Subcutaneous abdominal adipose tissue (tissue), 5 donors: ENCODE data around the gene PCSK5.

Experiments used
- H3K27ac ChIP-seq: one replicate; pipeline ENCODE4 v1.7.0; 2013; ENCODE audit warnings: low read depth, mild to moderate bottlenecking, inconsistent platforms, low read length, moderate library complexity
- H3K27me3 ChIP-seq, 5 donors: one replicate each; pipeline ENCODE4 v1.7.0; 2013; ENCODE audit warnings: low read length in 5 of 5, inconsistent platforms in 1 of 5; ENCODE audit not compliant: control insufficient read depth in 5 of 5, insufficient read depth in 4 of 5
- H3K36me3 ChIP-seq, 5 donors: one replicate each; pipeline ENCODE4 v1.7.0; 2013; ENCODE audit warnings: low read length in 5 of 5; ENCODE audit not compliant: control insufficient read depth in 5 of 5, insufficient read depth in 5 of 5
- H3K4me1 ChIP-seq, 5 donors: one replicate each; pipeline ENCODE4 v1.7.0; 2013; ENCODE audit warnings: low read length in 5 of 5, mild to moderate bottlenecking in 3 of 5, moderate library complexity in 1 of 5; ENCODE audit not compliant: control insufficient read depth in 5 of 5, insufficient read depth in 5 of 5
- H3K4me3 ChIP-seq, 5 donors: one replicate each; pipeline ENCODE4 v1.7.0; 2013; ENCODE audit warnings: low read length in 5 of 5, low read depth in 1 of 5
- H3K9ac ChIP-seq, 5 donors: one replicate each; pipeline ENCODE4 v1.7.0; 2013; ENCODE audit warnings: low read length in 5 of 5, mild to moderate bottlenecking in 4 of 5, moderate library complexity in 3 of 5
- H3K9me3 ChIP-seq, 5 donors: one replicate each; pipeline ENCODE4 v1.7.0; 2013; ENCODE audit warnings: low read length in 5 of 5; ENCODE audit not compliant: control insufficient read depth in 5 of 5
- donor health status: healthy.
- donor health status: healthy.
- donor health status: healthy.
- donor health status: healthy.
- donor health status: healthy.

The PCSK5 gene

GRCh38 chr9:76349865-76350264 lies 459.4 kb downstream of the PCSK5 start:
- no peaks in the 10 kb centered on the region for H3K9me3 ChIP-seq
- no peak overlapping the region for H3K9ac ChIP-seq
- no peak overlapping the region for H3K4me3 ChIP-seq
- H3K27me3 ChIP-seq, result no peaks in the 10 kb centered on the region
- no peaks in the 10 kb centered on the region for H3K36me3 ChIP-seq
- no peak overlapping the region for H3K27ac ChIP-seq
- H3K4me1 ChIP-seq, result no peaks in the 10 kb centered on the region

GRCh38 chr9:76351006-76351405 lies 460.5 kb downstream of the PCSK5 start:
- Histone ChIP-seq H3K27me3 (no peaks in the 10 kb centered on the region), H3K9me3 (no peaks in the 10 kb centered on the region), H3K36me3 (no peaks in the 10 kb centered on the region), H3K4me1 (no peaks in the 10 kb centered on the region), H3K27ac (no peak overlapping the region), H3K4me3 (no peak overlapping the region), H3K9ac (no peak overlapping the region)

GRCh38 chr9:76352026-76352620 lies 461.6 kb downstream of the PCSK5 start:
- no peak overlapping the region for H3K4me3 ChIP-seq

DNA sequence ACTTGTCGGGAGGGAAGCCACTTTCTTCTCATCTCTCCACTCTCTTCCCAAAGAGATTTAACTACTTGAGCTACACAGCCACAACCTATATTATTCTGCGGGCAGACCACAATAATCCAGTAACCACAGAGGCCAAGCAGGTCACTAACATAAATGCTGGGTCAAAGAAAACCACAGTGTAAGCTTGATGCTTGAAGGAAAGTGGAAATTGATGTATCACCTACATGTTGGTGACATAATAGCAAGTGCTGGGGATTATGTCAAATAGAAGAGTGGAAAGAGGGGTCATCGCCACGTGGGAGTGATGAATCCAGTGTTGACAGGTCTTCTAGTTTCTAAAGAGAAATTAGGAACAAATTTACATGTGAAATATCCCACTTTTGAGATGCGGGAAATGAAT lies 462.8 kb downstream of the PCSK5 start:
- Histone ChIP-seq H3K4me3 (no peak overlapping the region), H3K4me1 (no peaks in the 10 kb centered on the region), H3K27me3 (no peaks in the 10 kb centered on the region), H3K27ac (no peak overlapping the region), H3K9me3 (no peaks in the 10 kb centered on the region), H3K9ac (no peak overlapping the region), H3K36me3 (no peaks in the 10 kb centered on the region)

More at GRCh38 chr9:76352026-76352620, 461.6 kb downstream of the PCSK5 start:
- H3K9me3 ChIP-seq, result no peaks in the 10 kb centered on the region
- H3K27ac ChIP-seq, result no peak overlapping the region
- no peaks in the 10 kb centered on the region for H3K27me3 ChIP-seq
- no peak overlapping the region for H3K9ac ChIP-seq
- H3K4me1 ChIP-seq, result no peaks in the 10 kb centered on the region
- no peaks in the 10 kb centered on the region for H3K36me3 ChIP-seq

- Histone ChIP-seq H3K4me3 (no peak overlapping the region), H3K36me3 (no peaks in the 10 kb centered on the region), H3K9me3 (no peaks in the 10 kb centered on the region), H3K9ac (no peak overlapping the region), H3K27ac (no peak overlapping the region), H3K27me3 (no peaks in the 10 kb centered on the region), H3K4me1 (no peaks in the 10 kb centered on the region)
These were observed 463.7 kb downstream of the PCSK5 start for GRCh38 chr9:76354221-76354620.

DNA sequence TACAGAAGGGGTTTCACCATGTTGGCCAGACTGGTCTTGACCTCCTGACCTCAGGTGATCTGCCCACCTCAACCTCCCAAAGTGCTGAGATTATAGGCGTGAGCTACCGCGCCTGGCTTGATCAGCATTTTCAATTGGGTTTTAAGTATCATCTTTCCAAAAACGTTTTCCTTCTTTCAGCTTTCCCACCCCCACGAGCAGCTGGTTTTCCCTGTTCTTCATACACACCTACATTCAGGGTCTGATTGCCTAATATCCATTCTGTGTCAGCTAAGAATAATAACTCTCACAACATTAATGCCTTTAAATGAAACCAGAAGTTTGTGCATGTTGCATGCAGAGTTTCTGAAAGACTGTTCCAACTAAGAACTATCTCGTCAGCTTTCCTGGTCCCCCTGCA lies 465.4 kb downstream of the PCSK5 start:
- Histone ChIP-seq H3K27ac (no peak overlapping the region), H3K27me3 (no peaks in the 10 kb centered on the region), H3K9ac (no peak overlapping the region), H3K9me3 (no peaks in the 10 kb centered on the region), H3K4me3 (no peak overlapping the region), H3K36me3 (no peaks in the 10 kb centered on the region), H3K4me1 (no peaks in the 10 kb centered on the region)

DNA sequence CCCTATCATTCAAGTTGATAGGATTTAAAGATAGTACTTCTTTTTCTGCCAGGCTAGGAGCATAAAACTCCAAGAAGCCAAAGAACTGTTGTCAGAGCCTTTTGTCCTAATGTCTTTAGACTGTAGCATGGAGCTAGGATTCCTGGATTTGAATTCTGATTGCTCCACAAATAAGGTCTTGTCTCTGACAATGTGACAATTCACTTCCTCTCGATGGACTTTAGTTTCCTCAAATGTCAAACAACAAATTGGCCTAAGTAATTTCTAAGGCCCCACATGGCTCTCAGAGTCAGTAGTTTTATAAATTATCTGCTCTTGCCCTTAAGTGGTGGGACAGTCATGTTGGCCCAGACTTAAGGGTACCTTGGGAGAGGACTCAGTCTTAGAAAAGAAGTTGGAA lies 467.1 kb downstream of the PCSK5 start:
- Histone ChIP-seq H3K27ac (no peak overlapping the region), H3K9ac (no peak overlapping the region), H3K27me3 (no peaks in the 10 kb centered on the region), H3K4me3 (no peak overlapping the region), H3K4me1 (no peaks in the 10 kb centered on the region), H3K36me3 (no peaks in the 10 kb centered on the region), H3K9me3 (no peaks in the 10 kb centered on the region)

GRCh38 chr9:76358628-76359280 lies 468.3 kb downstream of the PCSK5 start:
- Histone ChIP-seq H3K36me3 (no peaks in the 10 kb centered on the region), H3K4me3 (no peak overlapping the region), H3K27ac (no peak overlapping the region), H3K9me3 (no peaks in the 10 kb centered on the region), H3K27me3 (no peaks in the 10 kb centered on the region), H3K4me1 (no peaks in the 10 kb centered on the region), H3K9ac (no peak overlapping the region)

- H3K9me3 ChIP-seq, result no peaks in the 10 kb centered on the region
- no peaks in the 10 kb centered on the region for H3K27me3 ChIP-seq
- no peaks in the 10 kb centered on the region for H3K4me1 ChIP-seq
- no peaks in the 10 kb centered on the region for H3K36me3 ChIP-seq
- H3K4me3 ChIP-seq, result no peak overlapping the region
- H3K27ac ChIP-seq, result no peak overlapping the region
- H3K9ac ChIP-seq, result no peak overlapping the region
These were observed 468.9 kb downstream of the PCSK5 start for GRCh38 chr9:76359365-76359764.

DNA sequence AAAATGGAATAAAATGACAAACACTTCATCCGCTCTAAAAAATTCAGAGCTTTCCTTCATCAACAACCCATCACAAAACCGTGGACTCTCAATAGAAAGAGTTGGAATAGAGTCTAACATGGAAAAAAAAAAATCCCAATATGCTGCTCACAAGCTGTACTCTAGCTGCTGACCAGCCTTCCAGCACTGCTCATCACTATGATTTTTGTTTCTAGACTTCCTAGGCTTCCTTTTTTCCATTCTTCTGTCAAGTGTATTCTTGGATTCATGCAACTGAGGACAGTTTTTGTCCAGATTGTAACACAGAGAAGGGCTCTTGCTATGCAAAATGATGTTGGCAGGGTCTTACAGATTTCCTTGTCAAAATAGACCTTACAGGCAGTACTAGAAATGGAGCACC lies 469.3 kb downstream of the PCSK5 start:
- Histone ChIP-seq H3K4me1 (no peaks in the 10 kb centered on the region), H3K27ac (no peak overlapping the region), H3K9ac (no peak overlapping the region), H3K4me3 (no peak overlapping the region), H3K27me3 (no peaks in the 10 kb centered on the region), H3K36me3 (no peaks in the 10 kb centered on the region), H3K9me3 (no peaks in the 10 kb centered on the region)
